Activated CD4-positive, CD25-positive, alpha-beta regulatory T cell treated with anti-CD3 and anti-CD28 coated beads, Interleukin-2, amount 50 U/mL, for 24 hours (primary cell): ENCODE data around the gene CARD9.

Experiments used
- ATAC-seq, 2 donors: fragments of 150-1000 bp; cut with Tn5 transposase; one replicate each; pipeline ENCODE4 v1.10.0; 2021; ENCODE audit warnings: mild to moderate bottlenecking in 1 of 2, moderate library complexity in 1 of 2

Gene CARD9

GRCh38 chr9:136345281-136346156 is 27.9 kb downstream of the CARD9 start:
- ATAC-seq = no peak

DNA sequence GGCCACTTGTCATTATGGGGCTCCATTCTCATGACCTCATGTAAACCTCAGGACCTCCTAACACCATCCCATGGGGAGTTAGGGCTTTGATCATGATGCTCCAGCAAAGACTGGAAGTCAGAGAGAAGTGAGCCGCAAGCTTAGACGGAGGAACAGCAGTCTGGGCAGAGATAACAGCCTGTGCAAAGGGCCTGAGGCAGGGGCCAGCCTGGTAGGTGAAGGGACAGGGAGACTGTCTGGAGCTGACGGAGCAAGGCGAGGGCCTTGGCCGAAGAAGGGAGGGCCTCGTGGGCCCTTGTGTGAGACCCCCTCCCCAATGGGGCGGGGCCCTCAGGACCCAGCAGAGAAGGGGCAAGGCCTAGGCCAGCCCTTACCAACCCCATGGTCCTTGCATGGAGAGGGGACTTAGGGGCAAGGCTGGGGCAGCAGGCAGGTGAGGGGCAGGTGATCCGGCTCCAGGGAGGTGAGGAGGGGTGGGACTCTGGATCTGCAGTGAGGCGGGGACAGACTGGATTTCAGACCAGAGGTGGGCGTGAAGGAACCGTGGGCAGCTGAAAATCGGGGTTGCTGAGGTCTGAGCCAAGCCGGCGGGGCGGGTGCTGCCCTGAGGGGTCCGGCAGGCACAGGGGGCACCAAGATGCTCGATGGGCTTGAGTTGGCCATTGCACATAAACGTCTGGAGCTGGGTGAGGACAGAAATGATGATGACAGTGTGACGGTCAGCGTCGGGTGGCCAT is 28.8 kb downstream of the CARD9 start:
- ATAC-seq = no peak

DNA sequence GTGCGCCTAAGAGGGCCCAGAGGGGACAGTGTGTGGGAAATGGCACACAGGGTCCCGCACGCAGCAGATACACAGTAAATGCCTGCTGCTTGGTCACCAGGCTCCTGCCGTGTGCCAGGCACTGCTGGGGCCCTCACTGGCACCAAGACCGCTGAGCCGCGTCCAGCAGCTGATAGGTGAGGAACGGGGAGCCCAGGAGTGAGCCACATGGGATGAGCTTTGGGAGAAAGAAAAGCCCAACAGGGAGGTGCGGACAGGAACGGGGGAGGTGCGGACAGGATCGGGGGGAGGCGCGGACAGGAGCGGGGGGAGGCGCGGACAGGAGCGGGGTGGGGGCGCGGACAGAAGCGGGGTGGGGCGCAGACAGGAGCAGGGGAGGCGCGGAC is 29.6 kb downstream of the CARD9 start:
- no peak for ATAC-seq

GRCh38 chr9:136343121-136343883 is 30.2 kb downstream of the CARD9 start:
- no peak for ATAC-seq

DNA sequence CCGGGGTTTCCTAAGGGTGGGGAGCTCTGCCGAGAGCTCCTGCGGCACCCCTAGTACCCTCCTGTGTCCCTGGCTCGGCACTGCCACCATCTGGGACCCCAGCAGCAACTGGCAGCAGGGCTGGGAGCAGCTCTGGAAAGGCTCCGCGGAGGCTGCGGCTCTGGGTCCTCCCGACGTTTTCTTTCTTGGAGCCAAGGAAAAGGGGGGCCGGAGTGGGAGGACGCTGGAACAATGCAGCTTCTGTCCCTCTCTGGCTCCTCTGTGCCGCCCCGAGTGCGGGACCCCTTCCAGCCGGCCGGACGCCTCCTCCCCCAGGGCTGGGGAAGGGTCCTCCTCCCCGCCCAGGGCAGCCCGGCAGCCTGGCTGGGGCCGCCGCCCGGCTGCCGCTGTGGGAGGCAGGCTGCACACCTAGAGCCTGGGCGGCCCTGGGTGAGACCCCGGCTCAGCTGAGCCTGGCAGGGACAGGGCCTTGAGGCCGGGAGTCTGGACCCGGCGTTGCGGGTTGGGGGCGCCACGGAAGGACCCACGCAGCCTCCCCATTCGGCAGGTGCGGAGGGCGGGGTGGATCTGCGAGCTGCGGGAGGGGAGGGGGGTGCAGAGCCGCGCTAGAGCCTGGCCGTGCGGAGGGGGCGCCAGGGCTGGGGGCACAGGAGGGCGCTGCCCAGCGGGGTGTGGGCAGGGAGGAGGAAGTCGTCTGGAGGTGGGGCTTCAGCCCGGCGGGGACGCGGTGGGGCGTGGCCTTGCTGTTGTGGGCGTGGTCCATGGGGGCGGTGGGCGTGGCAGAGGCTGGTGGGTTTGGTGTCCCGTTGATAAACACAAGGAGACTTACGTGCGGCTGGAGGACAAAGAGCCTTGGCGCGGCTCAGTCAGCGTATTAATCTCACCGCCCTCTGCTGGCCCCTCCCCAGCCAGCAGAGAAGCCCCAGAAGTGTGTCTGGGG is 31.0 kb downstream of the CARD9 start:
- peak in 1 of 2 donors; percentile 24 for ATAC-seq

GRCh38 chr9:136341769-136342168 is 31.7 kb downstream of the CARD9 start:
- ATAC-seq = no peak

DNA sequence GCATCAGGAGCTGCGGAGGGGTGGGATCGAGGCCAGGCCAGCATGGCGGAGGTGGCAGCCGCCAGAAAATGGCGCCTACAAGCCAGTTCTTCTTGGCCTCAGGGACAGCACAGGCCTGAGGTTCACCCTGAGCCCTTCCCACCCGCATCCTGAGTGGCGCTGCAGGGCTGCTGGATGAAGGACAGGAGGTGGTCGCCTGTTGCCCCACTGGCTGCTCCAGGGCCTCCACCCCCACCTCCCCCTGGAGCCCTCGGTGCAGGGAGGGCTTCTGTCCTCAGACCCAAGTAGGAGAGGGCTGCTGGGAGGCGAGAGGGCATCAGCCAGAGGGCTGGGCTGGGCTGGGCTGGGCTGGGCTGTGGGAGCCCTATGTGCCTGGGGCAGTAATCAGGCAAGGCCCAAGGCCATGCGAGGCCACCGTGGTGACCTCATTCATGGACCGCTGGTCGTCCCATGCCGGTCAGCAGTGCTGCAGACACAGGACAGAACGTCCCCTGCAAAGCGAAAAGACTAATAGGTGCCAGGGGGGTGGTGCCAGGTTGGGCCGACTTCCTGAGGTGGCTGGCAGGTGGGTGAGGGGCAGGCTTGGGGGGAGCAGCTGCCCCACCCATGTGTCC is 32.3 kb downstream of the CARD9 start:
- no peak for ATAC-seq

- ATAC-seq = no peak
Observed at GRCh38 chr9:136340356-136341041, 33.0 kb downstream of the CARD9 start.

DNA sequence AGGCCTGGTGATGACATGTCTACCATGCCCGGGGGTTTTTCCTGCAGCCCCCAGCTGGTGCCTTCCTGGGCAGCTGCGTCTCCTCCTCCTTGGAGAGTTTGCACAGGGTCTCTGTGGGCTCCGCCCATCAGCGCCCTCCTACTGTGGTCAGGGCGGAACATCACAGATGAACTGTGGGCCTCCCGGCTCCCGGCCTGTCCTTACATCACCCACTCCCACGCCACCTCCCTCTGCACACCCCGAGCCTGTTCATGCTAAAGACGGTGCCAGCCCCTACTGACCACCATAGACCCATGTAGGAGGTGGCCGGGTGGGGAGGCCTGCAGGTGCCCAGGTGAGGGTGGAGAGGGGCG is 33.5 kb downstream of the CARD9 start:
- ATAC-seq = no peak

GRCh38 chr9:136339173-136339957 is 34.1 kb downstream of the CARD9 start:
- ATAC-seq = no peak

GRCh38 chr9:136338511-136338910 is 35.0 kb downstream of the CARD9 start:
- no peak for ATAC-seq

DNA sequence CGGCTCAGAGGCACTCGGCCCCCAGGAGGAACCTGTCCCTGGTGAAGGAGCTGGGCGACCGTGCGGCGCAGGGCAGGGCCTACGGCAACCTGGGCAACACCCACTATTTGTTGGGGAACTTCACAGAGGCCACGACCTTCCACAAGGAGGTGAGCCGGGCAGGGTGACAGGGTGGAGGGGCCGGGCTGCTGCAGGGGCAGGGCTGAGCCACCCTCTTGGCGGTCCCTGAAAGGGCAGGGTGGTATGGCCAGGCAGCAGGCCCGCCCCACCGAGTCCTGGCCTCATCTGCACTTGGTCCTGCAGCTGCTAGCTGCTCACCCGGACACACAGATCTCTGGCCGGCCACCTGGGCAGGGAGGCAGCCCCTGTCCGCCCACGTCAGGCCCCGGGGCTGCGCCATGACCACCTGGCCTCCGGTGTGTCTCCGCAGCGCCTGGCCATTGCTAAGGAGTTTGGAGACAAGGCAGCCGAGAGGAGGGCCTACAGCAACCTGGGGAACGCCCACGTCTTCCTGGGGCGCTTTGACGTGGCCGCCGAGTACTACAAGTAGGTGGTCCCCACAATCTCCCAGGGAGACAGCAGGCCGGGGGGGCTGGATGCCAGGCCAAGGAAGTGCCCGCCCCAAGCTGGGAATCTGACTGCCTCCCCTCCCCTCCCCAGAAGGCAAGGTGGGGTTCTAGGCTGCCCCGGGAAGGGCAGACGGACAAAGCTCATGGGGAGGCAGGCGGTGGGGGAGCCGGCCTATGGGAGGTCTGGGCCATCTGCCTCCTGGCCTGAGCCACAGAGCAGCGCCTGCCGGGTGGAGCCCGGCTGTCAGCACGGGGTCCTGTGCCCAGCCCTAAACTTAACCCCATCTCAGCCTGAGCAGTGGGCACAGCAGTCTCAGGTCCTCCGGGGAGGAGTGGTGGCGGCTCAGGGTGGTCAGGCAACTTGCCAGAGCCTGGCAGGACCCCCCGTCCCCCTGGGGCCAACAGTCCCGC is 35.8 kb downstream of the CARD9 start:
- ATAC-seq = no peak

GRCh38 chr9:136336881-136337280 is 36.6 kb downstream of the CARD9 start:
- no peak for ATAC-seq

DNA sequence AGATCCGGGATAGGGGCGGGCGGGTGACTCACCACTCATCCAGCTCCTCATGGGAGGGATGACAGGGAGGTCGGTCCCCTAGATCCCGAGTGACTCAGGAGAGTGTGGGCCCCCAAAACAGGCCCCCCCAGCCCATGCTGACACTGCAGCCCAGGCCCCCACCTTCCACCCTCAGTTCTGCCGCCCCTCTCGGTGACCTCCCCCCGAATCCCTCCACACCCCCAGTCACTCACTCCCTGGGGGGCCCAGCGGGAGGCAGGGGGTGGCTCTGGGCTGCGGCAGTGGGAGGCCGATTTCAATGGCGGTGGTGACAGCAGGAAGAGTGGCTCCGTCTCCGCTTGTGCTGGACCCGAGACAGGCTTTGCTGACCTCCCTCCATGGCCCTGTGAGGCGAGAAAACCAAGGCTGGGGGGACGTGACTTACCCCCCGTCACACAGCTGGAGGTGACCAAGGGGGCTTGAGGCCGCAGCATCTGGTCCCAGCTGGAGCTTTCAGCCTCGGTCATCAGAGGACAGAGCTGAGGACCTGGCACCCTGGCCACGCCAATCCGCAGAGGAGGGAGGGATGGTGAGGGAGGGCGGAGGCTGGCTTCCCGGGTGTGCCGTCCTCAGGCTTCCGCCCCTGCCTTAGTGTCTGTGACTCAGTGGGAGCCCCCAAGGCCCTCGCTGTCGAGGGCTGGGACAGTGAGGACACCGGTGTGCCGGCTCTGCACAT is 37.2 kb downstream of the CARD9 start:
- no peak for ATAC-seq

DNA sequence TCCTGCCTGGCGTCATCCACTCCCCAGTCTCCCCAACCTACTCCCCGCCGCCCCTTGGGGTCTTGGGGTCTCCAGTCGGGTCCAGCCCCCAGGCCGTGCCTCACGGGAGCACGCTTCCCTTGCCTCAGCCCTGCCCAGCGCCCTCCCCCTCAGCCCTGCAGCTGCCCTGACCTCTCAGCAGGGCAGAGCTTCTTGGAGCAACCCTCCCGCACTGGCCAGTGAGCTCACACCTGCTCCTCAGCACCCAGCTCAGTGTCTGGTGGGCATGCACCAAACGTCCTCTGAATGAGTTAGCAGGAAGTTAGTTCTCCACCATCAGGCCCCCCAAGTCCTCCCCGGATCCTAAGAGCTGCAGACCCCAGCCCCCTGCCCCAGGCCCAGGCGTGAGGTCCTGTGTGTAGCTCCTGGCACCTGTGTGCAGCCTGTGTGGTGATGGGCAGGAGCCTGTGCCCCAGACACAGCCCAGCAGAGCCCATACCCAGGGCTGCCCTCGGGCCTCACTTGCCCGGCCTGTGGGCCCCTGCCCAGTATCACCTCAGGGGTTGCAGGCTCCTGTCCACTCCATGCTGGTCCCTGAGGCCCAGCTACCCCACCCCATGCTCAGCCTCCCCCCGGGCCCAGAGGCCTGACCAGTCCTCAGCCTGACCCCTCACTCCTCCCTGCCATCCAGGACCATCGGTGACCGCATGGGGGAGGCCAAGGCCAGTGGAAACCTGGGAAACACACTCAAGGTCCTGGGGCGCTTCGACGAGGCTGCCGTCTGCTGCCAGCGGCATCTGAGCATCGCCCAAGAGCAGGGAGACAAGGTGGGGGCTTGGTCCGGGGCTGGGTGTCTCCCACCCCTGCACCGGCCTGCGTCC is 37.9 kb downstream of the CARD9 start:
- ATAC-seq = no peak

DNA sequence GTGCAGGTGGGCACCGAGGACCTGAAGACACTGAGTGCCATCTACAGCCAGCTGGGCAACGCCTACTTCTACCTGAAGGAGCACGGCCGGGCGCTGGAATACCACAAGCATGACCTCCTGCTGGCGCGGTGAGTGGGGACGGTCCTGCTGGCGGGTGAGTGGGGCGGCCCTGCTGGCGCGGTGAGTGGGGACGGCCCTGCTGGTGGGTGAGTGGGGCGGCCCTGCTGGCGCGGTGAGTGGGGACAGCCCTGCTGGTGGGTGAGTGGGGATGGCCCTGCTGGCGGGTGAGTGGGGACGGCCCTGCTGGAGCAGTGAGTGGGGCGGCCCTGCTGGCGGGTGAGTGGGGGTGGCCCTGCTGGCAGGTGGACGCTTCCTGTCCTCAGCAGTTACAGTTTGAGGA is 38.9 kb downstream of the CARD9 start:
- no peak for ATAC-seq

DNA sequence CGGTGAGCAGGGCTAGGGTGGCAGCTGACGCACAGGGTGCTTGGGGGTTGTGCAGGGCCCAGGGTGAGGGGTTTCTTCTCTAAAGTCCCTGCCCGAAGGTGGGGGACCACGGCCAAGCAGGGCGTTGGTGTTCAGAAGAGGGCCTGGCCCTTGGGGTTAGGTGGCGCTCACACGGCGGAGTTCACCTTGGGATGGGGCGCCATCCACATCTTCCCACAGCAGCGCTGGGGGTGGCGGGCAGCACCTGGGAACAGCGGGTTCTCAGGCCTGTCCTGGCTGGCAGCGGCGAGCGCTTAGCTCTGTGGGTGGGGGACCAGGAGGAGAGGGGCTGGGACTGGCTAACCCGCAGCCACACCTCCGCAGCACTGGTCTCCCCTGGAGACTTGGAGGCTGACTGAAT is 40.0 kb downstream of the CARD9 start:
- ATAC-seq = no peak
